ENCODE results near the gene P2RY6.

The P2RY6 gene

GRCh38 chr11:73257342-73258103 is 14.6 kb upstream of the P2RY6 start:
- no peak for DNase-seq
- H3K27me3 ChIP-seq (ENCODE audit: insufficient read depth, low read depth, severe bottlenecking): no peaks in the 10 kb centered on the region
- no peaks in the 10 kb centered on the region for H3K36me3 ChIP-seq
- H3K27ac ChIP-seq: no peak overlapping the region
- TF ChIP-seq CTCF (IDR thresholded peaks at IDR 0.05; ENCODE audit: low read depth, low read length): no peak
- H3K9me3 ChIP-seq (ENCODE audit: severe bottlenecking): no peaks in the 10 kb centered on the region
- no peak overlapping the region for H3K4me3 ChIP-seq (ENCODE audit: low read depth, low read length)

GRCh38 chr11:73258104-73259035 is 13.8 kb upstream of the P2RY6 start:
- Histone ChIP-seq H3K36me3 (no peaks in the 10 kb centered on the region), H3K27ac (no peak overlapping the region), H3K9me3 (ENCODE audit: severe bottlenecking) (no peaks in the 10 kb centered on the region), H3K27me3 (ENCODE audit: insufficient read depth, low read depth, severe bottlenecking) (no peaks in the 10 kb centered on the region), H3K4me3 (ENCODE audit: low read depth, low read length) (no peak overlapping the region)
- no peak for TF ChIP-seq CTCF (IDR thresholded peaks at IDR 0.05; ENCODE audit: low read depth, low read length)
- no peak for DNase-seq

- DNase-seq: no peak
- no peak overlapping the region for H3K27ac ChIP-seq
- H3K36me3 ChIP-seq: no peaks in the 10 kb centered on the region
- no peak for TF ChIP-seq CTCF (IDR thresholded peaks at IDR 0.05; ENCODE audit: low read depth, low read length)
- H3K4me3 ChIP-seq (ENCODE audit: low read depth, low read length): no peak overlapping the region
- no peaks in the 10 kb centered on the region for H3K27me3 ChIP-seq (ENCODE audit: insufficient read depth, low read depth, severe bottlenecking)
- no peaks in the 10 kb centered on the region for H3K9me3 ChIP-seq (ENCODE audit: severe bottlenecking)
These were observed 12.6 kb upstream of the P2RY6 start for GRCh38 chr11:73259406-73260126.

GRCh38 chr11:73260127-73260457 is 12.0 kb upstream of the P2RY6 start:
- Histone ChIP-seq H3K9me3 (ENCODE audit: severe bottlenecking) (no peaks in the 10 kb centered on the region), H3K36me3 (no peaks in the 10 kb centered on the region), H3K27ac (no peak overlapping the region), H3K4me3 (ENCODE audit: low read depth, low read length) (no peak overlapping the region), H3K27me3 (ENCODE audit: insufficient read depth, low read depth, severe bottlenecking) (no peaks in the 10 kb centered on the region)
- no peak for TF ChIP-seq CTCF (IDR thresholded peaks at IDR 0.05; ENCODE audit: low read depth, low read length)
- DNase-seq: no peak

- DNase-seq: no peak
- TF ChIP-seq CTCF (IDR thresholded peaks at IDR 0.05; ENCODE audit: low read depth, low read length): no peak
- Histone ChIP-seq H3K9me3 (ENCODE audit: severe bottlenecking) (no peaks in the 10 kb centered on the region), H3K27me3 (ENCODE audit: insufficient read depth, low read depth, severe bottlenecking) (no peaks in the 10 kb centered on the region), H3K36me3 (no peaks in the 10 kb centered on the region), H3K27ac (no peak overlapping the region), H3K4me3 (ENCODE audit: low read depth, low read length) (no peak overlapping the region)
These were observed 9.2 kb upstream of the P2RY6 start for GRCh38 chr11:73262851-73263495.

All from WERI-Rb-1 (cell line).